Endometrial microvascular endothelial cells (primary cell): ENCODE measurements around the gene CABCOCO1. TPM values are rescaled to one million over a fixed set of nuclear protein-coding genes. Genes with fewer than 3 reads are reported as not detected.

ENCODE experiments used
- in situ Hi-C: cut with HindIII; loops from 2 replicates; pipeline ENCODE4 v1.10.0; 2017; ENCODE audit warnings: low sequenced_read_pairs, low pct_unique_long_range_greater_than_20kb; ENCODE audit errors: inconsistent ontology term
- total RNA-seq: library from RNA; depleted of rRNA; stranded (reverse); fragments of >200 nt; gene quantifications from one replicate; pipeline ENCODE4 v1.2.3, GENCODE V29; 2015; ENCODE audit errors: inconsistent ontology term

CABCOCO1 gene, protein sequence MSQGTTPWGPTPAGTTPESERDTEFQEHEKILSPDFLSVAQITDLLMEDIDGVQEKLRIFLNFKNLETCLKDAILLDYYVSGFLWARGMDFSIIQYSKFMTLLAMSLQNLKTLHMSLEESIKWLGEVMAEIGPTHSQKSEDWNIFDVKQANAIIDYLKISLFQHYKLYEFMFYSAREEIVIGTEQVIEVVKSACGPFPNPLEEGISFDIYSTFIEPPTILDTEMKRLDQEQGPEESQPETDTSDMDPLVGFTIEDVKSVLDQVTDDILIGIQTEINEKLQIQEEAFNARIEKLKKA
- 0.28 TPM for total RNA-seq

DNA sequence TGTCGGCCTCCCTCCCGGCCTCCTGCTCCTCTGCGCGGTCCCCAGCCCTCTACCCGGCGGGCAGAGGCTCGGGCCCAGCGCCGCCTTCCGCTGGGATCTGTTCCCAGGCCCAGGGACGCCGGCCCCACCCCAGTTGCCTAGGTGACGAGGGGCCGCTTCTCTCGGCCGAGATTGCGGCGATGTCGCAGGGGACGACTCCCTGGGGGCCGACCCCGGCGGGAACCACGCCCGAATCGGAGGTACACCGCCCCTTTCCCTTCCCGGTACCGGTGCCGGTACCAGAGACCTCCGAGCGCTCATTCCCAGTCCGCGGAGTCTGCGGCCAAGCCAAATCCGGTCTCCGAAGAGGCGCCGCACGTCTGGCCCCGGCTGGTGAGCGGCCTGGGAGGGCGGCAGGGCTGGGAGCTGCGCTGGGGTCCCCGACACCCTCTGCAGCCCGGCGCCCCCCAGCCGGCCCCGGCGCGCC is at the start of gene CABCOCO1:
Gene CABCOCO1 (plus strand): TSS at position 136 of the 466 bp plus-strand sequence. CDS start 44 bp downstream, at position 180.
- in situ Hi-C loops: no loop called here

DNA sequence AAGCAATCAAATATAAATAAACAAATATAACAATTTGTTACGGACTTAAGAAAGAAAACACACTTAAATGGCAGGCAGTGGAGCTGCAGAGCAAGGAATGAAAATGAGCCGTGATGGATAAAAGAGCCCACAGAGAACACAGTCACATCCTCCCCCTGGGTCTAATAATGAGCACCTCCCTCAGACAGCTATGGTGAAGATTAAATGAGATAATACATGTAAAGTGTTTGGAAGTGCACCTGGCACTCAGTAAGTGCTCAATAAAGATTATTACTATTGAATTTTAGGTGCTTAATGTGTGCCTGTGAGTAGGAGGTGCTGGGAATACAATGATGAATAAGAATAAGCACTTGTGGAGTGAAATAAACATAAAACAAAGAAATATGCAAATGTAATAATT is 49.1 kb upstream of the CABCOCO1 start:
- in situ Hi-C loops: no loop called here

DNA sequence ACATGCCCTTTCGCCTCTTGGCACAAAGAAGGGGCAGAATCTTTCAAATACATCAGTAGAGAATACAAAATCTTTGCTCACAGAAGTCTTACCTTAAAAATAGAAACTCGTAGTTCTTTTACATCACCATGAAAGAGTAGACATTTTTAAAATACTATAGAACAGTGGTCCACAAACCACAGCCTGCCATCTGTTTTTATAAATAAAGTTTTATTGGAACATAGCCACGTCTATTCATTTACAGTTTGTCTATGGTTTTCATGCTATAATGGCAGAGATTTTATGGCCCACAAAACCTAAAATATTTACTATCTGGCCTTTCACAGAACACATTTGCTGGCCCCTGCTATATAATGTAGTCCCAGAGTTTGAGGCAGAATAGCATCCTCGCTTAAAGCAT is 46.1 kb upstream of the CABCOCO1 start:
- in situ Hi-C loops: no loop called here

DNA sequence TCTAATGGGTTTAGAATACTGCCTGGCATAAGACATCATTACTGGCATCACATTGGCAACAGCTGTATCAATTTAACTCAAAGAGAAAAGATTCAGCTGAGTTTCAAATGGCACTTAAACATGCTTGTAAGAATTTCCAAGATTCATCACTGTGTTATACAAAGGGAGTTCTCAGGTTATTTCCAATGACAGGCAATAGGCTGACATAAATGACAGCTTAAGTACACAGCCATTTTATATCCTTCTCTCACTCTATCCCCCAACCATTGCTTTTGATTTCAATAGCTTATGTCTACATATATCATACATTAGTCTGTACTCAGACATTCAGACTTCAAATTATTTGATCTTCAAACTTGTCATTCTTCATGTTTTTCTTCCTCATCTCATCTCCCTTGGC is 45.5 kb upstream of the CABCOCO1 start:
- in situ Hi-C loops: no loop called here

DNA sequence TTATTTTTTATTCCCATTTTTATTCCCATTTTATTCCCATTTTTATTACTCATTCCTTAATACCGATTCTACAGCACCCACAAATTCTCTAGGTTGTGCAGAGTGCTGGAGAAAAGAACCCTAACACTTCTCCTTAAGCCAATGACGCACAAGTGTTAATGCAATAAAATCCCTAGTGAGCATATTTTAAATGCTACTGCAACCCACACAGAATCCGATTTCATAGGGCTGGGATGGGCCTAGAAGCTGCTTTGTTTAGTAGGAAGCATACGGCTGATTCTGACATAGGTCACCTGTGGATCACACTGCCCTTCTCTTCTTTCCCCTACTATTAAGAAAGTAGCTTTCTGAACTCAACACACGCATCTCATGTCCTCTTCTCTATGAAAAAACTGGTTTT is 45.1 kb upstream of the CABCOCO1 start:
- in situ Hi-C loops: no loop called here

DNA sequence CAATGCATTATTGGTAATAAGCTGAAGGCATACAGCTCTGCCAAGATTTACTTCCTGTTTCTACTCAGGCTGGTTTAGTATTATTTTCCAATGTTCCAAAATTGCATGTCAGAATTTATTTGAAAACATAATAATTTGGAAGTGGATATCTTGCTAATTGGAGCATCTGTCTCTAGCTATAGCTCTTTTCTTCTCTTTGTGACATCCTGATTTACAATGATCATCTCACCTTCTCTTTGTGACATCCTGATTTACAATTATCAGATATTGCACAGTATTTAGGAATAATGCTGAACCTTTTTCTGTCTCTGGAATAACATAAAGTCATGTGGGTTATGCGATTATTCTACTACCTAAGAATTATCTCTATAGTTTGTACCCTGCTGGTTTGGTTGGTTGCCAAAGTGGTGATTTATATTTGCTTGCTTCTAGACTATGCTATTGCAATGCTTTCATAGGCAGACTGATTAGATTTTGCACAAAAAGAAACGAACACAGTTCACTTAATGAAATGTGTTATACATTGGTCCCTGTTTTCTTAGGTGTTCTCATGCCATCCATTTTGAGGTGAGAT is 44.3 kb upstream of the CABCOCO1 start:
- in situ Hi-C loops: no loop called here

DNA sequence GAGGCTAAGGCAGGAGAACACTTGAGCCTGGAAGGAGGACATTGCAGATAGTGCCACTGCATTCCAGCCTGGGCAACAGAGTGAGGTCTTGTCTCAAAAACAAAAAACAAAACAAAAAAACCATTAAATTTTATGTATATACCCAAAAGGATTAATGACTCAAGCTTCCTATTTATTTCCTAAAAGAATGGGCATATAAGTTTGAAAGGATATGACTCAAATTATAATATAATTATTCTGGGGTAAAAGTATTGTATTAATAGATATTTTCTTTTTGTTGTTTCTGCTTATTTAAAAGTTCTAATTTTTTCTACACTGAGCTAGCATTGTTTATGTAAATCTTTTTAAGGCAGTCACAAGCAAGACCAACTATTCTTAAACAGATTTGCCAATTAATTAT is 42.2 kb upstream of the CABCOCO1 start:
- in situ Hi-C loops: no loop called here

DNA sequence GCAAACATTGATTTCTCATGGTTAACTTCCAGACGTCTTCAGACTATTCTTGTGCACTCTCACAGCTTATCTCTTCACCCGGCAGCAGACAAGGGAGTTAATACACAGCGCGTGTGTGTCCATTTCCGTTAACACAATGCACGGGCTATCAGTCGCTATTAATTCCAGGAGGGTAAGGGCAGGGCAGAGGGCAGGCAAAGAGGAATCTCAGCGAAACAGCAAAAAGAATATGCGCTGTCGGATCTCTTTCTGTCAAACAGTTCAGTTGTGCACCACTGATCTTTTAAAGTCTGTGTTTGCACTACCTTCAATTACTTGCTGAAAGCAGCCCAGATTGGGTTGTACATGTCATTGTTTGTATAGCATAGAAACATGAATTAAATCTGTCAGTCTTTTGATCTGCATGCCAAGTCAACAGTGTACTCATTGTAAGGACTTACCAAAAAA is 41.1 kb upstream of the CABCOCO1 start:
- in situ Hi-C loops: no loop called here

DNA sequence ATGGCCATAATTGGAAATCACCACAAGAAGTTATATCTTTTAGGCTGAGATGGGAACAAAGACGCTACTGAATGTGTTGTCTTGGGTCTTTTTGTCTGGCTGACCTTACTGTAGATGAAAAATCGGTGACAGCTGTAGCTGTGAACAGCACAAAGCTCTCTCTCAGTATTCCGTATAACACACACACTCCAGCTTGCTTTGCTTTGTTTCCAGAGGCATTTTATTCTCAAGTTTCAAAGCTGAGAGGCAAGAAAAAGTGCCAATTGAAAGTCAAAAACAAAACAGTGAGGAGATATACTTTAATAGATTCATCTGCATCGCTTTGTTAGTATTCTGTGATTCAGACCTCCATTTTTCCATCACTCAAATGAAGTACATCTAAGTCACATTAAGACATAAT is 39.6 kb upstream of the CABCOCO1 start:
- in situ Hi-C loops: no loop called here

DNA sequence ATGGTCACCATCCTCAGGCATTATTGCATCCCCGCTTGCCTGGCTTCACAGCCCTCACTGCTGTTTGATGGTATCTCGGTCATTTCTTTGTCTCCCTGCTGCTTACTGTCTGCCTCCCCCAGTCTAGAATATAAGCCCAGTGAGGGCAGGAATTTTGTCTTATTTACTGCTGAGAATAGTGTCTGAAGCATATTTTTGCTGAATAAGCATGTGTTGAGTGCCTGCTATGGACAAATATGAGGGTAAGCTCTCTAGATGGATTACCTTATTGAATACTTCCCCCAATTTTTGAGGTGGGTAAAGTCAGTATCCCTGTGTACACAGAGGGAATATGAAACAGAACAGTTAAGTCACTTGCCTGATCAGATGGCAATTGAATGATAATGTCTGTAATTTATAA is 36.5 kb upstream of the CABCOCO1 start:
- in situ Hi-C loops: no loop called here

DNA sequence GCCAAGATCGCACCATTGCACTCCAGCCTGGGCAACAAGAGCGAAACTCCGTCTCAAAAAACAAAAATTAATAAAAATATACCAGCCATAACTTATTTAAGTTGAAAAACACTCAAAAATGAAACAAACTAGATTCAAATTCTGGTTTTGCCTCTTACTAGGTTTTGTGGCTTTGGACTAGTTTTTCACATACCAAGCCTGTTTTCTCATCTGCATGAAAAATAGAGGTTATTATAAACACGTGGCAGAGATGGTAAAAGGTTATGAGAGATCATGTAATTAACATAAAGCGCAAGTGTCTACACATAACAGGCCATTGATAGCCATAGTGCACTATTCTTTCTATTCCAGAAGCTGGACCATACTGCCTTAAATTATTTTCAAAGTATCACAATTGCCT is 35.5 kb upstream of the CABCOCO1 start:
- in situ Hi-C loops: no loop called here

DNA sequence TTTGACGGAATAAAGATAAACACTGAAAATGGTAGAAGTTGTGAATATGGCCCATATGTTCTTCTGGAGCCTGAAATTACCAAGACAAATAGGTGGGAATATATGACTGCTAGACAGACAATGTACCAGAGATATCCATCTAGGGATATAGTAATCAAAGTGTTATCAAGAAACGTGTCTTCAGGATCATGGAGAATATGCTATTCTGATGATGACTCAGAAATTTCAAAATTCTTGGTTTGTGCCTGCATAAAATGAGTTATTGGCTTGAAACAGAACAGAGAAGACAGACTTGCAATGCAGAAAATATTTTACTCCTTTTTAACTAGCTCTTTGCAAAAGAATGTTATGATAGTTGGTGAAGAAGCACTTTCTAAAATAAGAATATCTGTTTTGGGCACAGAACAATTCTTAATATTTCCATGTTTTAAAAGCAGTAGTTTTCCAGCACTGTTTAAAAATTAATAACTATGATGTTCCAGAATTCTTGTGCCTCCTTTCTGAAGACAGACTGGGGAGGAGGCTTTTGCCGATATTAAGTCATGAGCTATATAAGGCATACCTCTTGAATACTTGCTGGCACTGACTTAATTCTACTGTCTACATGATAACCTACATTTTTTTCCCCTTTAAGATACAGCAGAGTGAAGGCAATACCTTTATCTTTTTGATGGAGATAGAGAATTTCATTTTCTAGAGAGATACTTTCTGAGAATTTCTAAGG is 34.4 kb upstream of the CABCOCO1 start:
- in situ Hi-C loops: no loop called here

DNA sequence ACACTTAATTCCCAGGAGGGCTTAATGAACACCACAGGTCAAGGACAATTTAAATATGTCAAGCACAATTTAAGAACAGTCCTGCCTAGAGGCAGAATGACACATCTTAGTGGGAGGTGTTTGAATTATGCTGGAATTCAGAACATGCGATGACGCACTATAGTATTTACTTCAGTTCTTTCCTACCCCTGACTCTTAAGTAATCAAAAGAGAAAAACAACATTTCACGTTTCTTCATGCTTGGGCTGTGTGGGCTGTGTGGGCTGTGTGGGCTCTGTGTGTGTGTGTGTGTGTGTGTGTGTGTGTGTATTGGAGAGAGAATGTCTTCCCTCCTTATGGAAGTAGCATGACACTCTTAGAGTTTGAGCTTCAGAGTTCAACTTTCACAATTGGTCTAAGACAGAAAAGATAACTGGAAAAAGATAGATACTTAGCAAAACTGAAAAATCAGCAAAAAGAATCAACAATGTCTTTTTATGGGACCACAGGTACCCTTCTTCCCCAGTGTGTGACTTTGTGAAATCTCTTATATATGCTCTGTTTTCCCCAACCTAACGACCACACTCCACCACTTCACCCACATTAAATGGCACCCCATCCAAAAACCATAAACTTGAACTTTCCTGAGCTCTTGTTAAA is 33.7 kb upstream of the CABCOCO1 start:
- in situ Hi-C loops: no loop called here

DNA sequence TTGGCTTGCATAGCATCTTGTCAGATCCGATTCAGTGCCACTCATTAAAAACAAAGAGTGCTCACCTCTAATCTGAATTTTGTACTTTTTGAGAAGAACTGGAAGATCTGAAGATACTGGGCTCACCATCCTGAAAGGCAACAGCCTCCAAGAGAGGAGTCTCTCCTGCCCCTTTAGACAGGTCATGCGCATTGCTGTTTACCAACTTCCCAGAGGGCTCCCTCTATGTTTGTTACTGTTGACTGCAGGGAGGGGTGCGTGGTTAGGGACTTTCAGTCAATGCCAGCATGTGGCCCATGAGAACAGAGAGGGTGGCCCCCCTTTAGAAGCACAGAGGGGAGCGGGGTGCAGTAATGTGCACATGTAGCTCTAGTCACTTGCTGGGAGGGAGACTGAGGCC is 33.2 kb upstream of the CABCOCO1 start:
- in situ Hi-C loops: no loop called here

DNA sequence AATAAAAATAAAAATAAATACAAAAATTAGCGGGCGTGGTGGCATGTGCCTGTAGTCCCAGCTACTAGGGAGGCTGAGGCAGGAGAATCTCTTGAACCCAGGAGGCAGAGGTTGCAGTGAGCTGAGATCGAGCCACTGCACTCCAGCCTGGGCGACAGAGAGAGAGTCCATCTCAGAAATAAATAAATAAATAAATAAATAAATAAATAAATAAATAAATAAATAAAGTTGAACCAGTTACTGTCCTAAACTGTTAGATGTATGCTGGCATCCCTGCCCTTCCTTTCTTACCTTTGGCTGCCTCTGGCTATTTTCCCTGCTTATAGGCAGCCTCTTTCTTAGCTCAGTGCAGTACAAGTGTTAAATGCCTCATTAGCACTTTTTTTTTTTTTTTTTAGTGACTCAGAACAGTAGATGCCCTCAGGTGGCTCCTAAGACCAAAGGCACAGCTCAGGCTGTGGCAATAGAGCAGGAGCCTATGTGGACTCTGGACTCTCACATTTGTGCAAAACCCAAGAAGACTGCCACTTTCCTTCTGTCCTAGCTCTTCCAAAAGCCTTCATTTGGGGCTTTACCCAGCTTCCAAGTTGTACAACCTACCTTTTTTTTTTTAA is 30.6 kb upstream of the CABCOCO1 start:
- in situ Hi-C loops: no loop called here

DNA sequence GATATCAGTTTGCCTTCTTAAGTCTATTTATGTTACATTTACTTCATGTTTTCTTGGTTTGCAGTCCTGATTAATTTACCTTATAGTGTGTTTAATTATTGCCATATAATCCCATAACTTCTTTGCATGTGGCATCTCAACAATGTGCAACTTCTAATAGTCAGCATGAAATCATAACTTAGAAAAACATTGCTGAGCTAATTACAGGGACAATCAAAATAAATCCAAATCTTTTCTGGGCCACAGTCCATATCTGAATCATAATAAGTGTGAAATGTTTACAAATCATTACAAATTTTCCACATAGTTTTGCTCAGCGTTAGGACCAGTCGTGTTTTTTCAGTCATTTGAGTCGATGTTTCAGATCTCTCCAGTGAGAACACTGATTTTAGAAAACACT is 29.1 kb upstream of the CABCOCO1 start:
- in situ Hi-C loops: no loop called here

DNA sequence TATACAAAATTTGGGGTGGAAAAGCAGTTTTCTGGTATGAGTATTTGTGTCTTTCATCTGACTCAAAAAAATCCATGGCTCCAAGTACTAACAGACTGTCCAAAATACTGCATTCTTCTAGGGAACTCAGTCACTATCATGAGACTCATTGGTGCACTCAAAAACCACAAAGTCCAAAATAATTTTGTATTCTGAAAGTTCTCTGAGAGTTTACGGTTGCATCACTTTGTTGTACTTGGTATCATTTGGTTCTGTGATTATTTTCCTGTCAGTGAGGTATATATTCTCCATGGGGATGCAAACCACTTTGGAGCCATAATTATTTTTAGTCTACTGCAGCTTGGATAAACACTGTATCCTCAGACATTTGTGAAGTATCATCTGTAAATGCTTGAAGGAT is 28.0 kb upstream of the CABCOCO1 start:
- in situ Hi-C loops: no loop called here

DNA sequence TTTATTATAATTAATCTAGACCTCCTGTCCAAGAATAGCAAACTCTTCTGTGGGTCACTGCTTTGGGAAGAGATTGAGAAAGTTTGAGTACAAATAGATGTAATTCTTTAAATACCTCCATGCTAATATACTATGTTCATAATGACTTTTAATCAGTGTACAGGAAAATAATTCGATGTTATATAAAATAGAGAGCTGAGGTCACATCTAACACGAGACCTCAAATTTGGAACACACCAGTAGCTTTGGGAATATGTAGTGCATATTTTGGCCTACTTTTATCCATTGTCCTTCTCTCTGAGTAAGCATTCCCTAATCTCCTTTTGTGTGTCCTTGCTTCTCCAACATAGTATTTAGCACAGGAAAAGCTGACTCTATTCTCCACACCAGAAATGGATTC is 27.3 kb upstream of the CABCOCO1 start:
- in situ Hi-C loops: no loop called here

DNA sequence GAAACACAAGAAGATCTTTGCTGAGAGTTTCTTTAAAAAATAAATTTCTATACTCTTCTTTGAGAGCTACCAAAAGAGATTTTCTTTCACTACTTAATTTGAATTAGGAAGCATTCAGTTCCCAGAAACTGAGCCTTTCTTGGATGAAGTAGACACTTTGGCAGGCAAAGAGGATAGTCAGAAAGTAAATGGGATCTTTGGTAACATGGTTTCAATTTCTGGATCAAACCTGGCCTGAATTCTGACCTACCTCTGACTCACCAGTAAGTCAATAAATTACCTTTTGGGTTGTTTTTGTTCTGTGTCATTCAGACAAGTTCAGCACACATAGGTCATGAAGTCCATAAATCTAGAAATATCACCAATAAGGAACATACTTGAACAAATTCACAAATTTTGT is 26.8 kb upstream of the CABCOCO1 start:
- in situ Hi-C loops: no loop called here
